Esophagus (tissue), 2 donors: ENCODE results near the gene N4BP2L1. TPM values are rescaled to one million over a fixed set of nuclear protein-coding genes. Genes with fewer than 3 reads are reported as not detected.
"Not testable (repeated sequence)": the region's sequence is repeated elsewhere in the genome, so short reads cannot be mapped to it uniquely, and the experiment has no call there.

Experiments
- H3K27ac ChIP-seq, 2 donors: one replicate each; pipeline ENCODE4 v1.5.1; 2013; ENCODE audit warnings: low read depth in 2 of 2, mild to moderate bottlenecking in 2 of 2, inconsistent platforms in 1 of 2, low read length in 1 of 2, moderate library complexity in 1 of 2
- H3K27me3 ChIP-seq, 2 donors: one replicate each; pipeline ENCODE4 v1.6.1; 2013; ENCODE audit warnings: low read length in 2 of 2, control low read depth in 1 of 2, mild to moderate bottlenecking in 1 of 2; ENCODE audit not compliant: insufficient read depth in 2 of 2, control insufficient read depth in 1 of 2
- H3K36me3 ChIP-seq, 2 donors: one replicate each; pipeline ENCODE4 v1.6.1; 2013; ENCODE audit warnings: low read length in 1 of 2; ENCODE audit not compliant: control insufficient read depth in 2 of 2, insufficient read depth in 2 of 2
- H3K4me1 ChIP-seq, 2 donors: one replicate each; pipeline ENCODE4 v1.6.1; 2013; ENCODE audit warnings: low read length in 1 of 2; ENCODE audit not compliant: control insufficient read depth in 2 of 2, insufficient read depth in 2 of 2
- H3K4me3 ChIP-seq, 2 donors: one replicate each; pipeline ENCODE4 v1.5.1; 2013; ENCODE audit warnings: low read length in 2 of 2, mild to moderate bottlenecking in 2 of 2, low read depth in 1 of 2, moderate library complexity in 1 of 2
- H3K9me3 ChIP-seq, 2 donors: one replicate each; pipeline ENCODE4 v1.6.1; 2013; ENCODE audit warnings: mild to moderate bottlenecking in 2 of 2, low read depth in 1 of 2, low read length in 1 of 2, moderate library complexity in 1 of 2; ENCODE audit not compliant: control insufficient read depth in 2 of 2, insufficient read depth in 1 of 2
- WGBS, 2 donors: extraction: QIAGEN DNeasy Blood & Tissue Kit; methylation state at CpG; one replicate each; pipeline ENCODE4 v1.1.7; 2013; 5-methylcytosine and 5-hydroxymethylcytosine counted together
- polyA plus RNA-seq, 2 donors: library from polyadenylated mRNA; stranded (reverse); fragments of 200-250 nt; gene quantifications; one replicate each; pipeline ENCODE4 v1.2.3, GENCODE V29; 2013
- donor health status: healthy with polysubstance abuse.
- donor health status: Bipolar disorder and iron deficiency.

N4BP2L1 gene
- polyA plus RNA-seq, 2 donors = 5.0 to 8.4 TPM

DNA sequence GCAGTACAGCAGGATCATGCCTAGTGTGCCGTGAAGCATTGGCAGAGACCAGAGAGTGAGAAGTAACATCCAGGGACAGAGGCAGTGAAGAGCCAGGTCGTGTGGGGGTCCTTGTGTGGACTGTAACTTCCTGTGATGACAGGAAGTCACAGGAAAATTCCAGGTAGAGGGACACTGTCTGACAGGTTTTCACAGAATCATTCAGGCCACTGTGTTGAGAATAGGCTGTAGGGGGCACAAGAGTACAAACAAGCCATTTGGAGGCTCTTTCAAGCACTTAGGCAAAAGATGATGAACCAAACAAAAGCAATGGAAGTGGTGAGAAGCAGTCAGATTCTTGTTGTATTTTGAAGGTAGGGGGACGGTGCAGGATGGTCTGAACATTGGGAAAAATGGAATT, 46.4 kb downstream of the N4BP2L1 start:
- Histone ChIP-seq H3K36me3 (no peaks in the 10 kb centered on the region), H3K27ac (no peak overlapping the region), H3K4me1 (no peaks in the 10 kb centered on the region), H3K9me3 (no peaks in the 10 kb centered on the region), H3K4me3 (no peak overlapping the region), H3K27me3 (no peaks in the 10 kb centered on the region)
- WGBS, 2 donors = 72 to 73% methylated on average over 3 of the region's 3 CpGs

DNA sequence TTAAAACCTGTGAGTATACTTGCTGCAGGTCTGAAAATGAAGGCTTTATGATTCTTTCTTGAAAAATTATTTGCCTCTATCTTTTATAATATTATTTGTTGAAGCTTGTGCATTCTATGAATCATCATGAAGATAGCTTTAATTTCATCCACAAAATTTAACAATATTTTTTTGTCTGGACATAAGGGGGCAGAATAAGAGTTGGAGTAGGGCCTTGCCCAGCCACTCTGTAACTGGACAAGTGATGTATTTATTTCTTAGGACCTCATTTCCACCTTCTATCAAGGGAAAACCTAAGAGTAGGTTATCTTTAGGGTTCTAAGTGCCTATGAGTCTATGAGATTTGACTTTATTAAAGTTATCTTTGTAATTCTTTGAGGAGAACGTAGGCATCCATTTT, 49.9 kb downstream of the N4BP2L1 start:
- H3K27ac ChIP-seq = no peak overlapping the region
- WGBS, 2 donors = 89 to 92% methylated on average over 1 of the region's 1 CpG

DNA sequence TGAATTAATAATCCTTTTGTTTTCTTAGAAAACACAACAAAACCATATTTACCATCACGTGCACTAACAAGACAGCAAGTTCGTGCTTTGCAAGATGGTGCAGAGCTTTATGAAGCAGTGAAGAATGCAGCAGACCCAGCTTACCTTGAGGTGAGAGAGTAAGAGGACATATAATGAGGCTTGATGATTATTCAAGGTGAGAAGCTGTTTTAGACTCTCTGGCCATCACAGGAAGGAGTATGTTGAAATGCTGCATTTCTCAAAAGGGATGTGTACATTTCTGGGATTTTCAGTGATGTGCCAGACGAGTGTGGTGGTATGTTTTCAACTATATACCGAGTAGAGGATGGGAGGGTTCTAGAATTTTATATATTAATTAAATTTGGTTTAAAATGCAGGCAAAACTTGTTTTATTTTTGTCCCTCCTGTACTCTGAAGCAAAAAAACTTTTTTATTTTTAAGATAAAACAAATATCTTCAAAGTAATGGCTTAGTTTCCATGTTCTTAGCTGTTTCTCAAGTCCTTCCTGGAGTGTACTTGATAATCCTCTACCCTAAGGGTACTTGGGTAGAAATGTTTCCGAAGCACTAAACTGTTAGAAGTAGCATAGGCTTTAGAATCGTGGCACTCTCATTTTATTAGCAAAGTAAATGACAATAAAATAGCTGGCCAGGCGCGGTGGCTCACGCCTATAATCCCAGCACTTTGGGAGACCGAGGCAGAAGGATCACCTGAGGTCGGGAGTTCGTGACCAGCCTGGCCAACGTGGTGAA, 51.1 kb downstream of the N4BP2L1 start:
- no peaks in the 10 kb centered on the region for H3K27me3 ChIP-seq
- WGBS, 2 donors = 95% methylated on average over 13 of the region's 13 CpGs
- H3K27ac ChIP-seq = no peak overlapping the region
- no peaks in the 10 kb centered on the region for H3K9me3 ChIP-seq
- no peaks in the 10 kb centered on the region for H3K4me1 ChIP-seq
- no peak overlapping the region for H3K4me3 ChIP-seq
- no peaks in the 10 kb centered on the region for H3K36me3 ChIP-seq

More for the DNA sequence above, 49.9 kb downstream of the N4BP2L1 start:
- H3K9me3 ChIP-seq = no peaks in the 10 kb centered on the region
- H3K36me3 ChIP-seq = no peaks in the 10 kb centered on the region
- no peak overlapping the region for H3K4me3 ChIP-seq
- no peaks in the 10 kb centered on the region for H3K4me1 ChIP-seq
- no peaks in the 10 kb centered on the region for H3K27me3 ChIP-seq

DNA sequence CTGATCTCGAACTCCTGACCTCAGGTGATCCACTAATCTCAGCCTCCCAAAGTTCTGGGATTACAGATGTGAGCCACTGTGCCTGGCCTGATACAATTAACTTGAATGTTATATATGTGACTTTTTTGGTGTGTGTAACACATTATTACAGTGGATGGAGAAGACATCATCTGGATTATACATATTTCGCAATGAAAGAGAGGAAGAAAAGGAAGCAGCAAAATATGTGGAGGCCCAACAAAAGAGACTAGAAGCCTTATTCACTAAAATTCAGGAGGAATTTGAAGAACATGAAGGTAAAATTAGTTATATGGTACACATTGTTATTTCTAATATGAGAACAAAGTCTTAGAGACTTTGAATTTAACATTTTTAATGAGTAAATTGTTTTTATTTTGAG, 57.1 kb downstream of the N4BP2L1 start:
- Histone ChIP-seq H3K27me3 (no peaks in the 10 kb centered on the region), H3K27ac (no peak overlapping the region), H3K36me3 (no peaks in the 10 kb centered on the region), H3K4me1 (no peaks in the 10 kb centered on the region), H3K9me3 (no peaks in the 10 kb centered on the region), H3K4me3 (no peak overlapping the region)
- WGBS, 2 donors = 95 to 100% methylated on average over 2 of the region's 2 CpGs

DNA sequence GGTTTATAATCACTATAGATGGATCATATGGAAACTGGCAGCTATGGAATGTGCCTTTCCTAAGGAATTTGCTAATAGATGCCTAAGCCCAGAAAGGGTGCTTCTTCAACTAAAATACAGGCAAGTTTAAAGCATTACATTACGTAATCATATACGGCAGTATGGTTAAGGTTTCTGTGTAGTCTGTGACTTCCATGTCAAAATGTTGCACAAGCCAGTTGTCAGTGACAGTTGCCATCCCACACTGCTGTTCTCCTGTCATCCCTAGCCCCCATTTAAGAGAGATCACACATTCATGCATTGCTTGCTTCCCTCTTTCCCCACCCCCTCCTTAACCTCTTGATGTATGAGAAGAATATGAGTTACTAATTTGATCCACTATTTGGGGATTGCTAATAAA, 65.4 kb downstream of the N4BP2L1 start:
- H3K4me1 ChIP-seq = no peaks in the 10 kb centered on the region
- H3K36me3 ChIP-seq = no peaks in the 10 kb centered on the region
- H3K9me3 ChIP-seq = no peaks in the 10 kb centered on the region
- no peak overlapping the region for H3K4me3 ChIP-seq
- WGBS, 2 donors = 91 to 92% methylated on average over 2 of the region's 2 CpGs
- H3K27ac ChIP-seq = no peak overlapping the region
- no peaks in the 10 kb centered on the region for H3K27me3 ChIP-seq

DNA sequence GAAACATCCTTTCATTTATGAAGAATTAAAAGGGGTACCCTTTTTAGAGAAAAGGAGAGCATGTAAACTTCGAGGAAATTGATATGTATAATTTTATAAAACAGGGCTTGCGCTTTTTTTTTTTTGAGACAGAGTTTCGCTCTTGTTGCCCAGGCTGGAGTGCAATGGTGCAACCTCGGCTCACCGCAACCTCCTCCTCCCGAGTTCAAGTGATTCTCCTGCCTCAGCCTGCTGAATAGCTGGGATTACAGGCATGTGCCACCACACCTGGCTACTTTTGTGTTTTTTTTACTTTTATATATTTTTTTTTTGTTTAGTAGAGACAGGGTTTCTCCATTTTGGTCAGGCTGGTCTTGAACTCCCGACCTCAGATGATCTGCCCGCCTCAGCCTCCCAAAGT, 72.0 kb downstream of the N4BP2L1 start:
- H3K27me3 ChIP-seq, H3K9me3 ChIP-seq, H3K36me3 ChIP-seq, H3K4me1 ChIP-seq, H3K27ac ChIP-seq, H3K4me3 ChIP-seq: not testable (repeated sequence)
- WGBS, 2 donors = 97 to 98% methylated on average over 8 of the region's 8 CpGs

DNA sequence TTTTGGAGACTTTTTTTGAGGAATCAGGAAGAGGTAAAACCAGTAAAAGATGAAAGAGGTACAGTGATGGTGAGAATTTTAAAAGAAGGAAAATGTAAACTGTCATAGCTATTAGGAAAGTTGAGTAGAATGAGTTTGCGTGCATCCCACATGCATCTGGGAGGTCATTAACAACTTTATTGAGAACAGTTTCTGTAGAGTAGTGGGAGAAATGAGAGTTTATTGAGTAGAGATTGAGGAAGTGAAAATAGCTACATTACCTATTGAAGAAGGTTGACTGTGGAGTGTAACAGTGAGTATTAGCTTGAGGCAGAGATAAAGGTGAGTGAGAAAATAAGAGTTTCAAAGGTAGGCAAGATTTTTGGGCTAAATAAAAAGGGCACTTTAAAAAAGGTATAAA, 73.9 kb downstream of the N4BP2L1 start:
- WGBS, 2 donors = 99 to 100% methylated on average over 1 of the region's 1 CpG
- Histone ChIP-seq H3K4me1 (no peaks in the 10 kb centered on the region), H3K4me3 (no peak overlapping the region), H3K27ac (no peak overlapping the region), H3K27me3 (no peaks in the 10 kb centered on the region), H3K36me3 (no peaks in the 10 kb centered on the region), H3K9me3 (no peaks in the 10 kb centered on the region)

DNA sequence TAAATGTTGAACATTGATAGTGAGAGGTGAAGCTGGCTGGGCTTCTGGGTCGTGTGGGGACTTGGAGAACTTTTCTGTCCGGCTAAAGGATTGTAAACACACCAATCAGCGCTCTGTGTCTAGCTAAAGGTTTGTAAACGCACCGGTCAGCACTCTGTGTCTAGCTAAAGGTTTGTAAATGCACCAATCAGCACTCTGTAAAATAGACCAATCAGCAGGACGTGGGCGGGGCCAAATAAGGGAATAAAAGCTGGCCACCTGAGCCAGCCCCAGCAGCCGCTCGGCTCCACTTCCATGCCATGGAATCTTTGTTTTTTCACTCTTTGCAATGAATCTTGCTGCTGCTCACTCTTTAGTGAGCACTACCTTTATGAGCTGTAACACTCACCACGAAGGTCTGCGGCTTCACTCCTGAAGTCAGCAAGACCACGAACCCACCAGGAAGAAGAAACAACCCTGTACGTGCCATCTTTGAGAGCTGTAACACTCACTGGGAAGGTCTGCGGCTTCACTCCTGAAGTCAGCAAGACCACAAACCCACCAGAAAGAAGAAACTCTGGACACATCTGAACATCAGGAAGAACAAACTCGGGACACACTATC, 77.0 kb downstream of the N4BP2L1 start:
- not testable (repeated sequence) for H3K4me3 ChIP-seq, H3K9me3 ChIP-seq, H3K36me3 ChIP-seq, H3K27me3 ChIP-seq, H3K4me1 ChIP-seq, H3K27ac ChIP-seq
- 91 to 94% methylated on average over 15 of the region's 15 CpGs for WGBS, 2 donors
